NT2/D1 (cell line): ENCODE results near the gene KIAA1217.

Source experiments
- SUZ12 ChIP-seq: IDR thresholded peaks from 2 replicates; pipeline ENCODE4 v1.6.1; 2011; ENCODE audit not compliant: insufficient read length, insufficient read depth; ENCODE audit errors: extremely low read depth
- YY1 ChIP-seq: IDR thresholded peaks from 2 replicates; pipeline ENCODE4 v1.6.1; 2011; ENCODE audit not compliant: insufficient read length, insufficient read depth
- ZNF274 ChIP-seq: IDR thresholded peaks from 2 replicates; pipeline ENCODE4 v1.6.1; 2011; ENCODE audit warnings: mild to moderate bottlenecking, low read depth, low read length

DNA sequence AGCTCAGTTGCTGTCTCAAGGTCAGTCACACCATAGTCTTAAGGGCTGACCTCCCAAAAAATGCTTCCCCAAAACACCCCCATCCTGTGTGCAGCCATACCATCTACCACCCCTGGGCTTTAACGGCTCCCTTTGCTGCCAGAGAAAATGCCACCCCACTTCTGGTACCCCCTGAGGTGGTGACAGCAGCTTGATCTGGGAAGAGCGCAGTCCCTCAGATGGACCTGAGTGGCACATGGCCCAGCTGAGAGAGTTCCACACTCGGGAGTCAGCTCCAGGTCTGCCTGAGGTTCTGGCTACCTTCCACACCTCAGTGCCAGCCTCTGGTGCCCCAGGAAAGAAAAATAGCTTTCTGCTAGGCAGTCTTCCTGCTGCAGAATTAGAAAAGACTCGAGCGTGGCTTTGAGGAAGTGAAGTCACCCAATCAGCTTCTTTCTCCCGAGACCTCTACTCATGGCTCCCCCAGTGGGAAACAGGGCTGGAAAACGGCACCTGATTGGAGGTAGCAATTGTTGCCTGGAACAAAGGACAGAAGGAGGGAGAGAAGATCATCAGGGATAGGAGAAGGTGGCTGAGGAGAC is 363.0 kb downstream of the KIAA1217 start:
- TF ChIP-seq ZNF274 (no peak), YY1 (no peak), SUZ12 (no peak)
